Endometrium (tissue), 2 donors: ENCODE results near the gene SYN1.
"Not testable (repeated sequence)": the region's sequence is repeated elsewhere in the genome, so short reads cannot be mapped to it uniquely, and the experiment has no call there.

Experiments used
- FAIRE-seq: peaks from 2 replicates; lab custom pipeline; 2012; peaks lifted over from hg19 to GRCh38; lab: Jason Lieb, UNC
- donor health status: control.
- donor health status: control.

Gene SYN1

GRCh38 chrX:47619486-47620302 lies at the start of gene SYN1:
SYN1 (minus strand) TSS chrX:47619857; CDS start chrX:47619728, 129 bp downstream.
- no peak for FAIRE-seq

GRCh38 chrX:47665797-47666196 lies 46.1 kb upstream of the SYN1 start:
- not testable (repeated sequence) for FAIRE-seq

- FAIRE-seq, result no peak
Observed at GRCh38 chrX:47664737-47665136, 45.1 kb upstream of the SYN1 start.

GRCh38 chrX:47662144-47662657 lies 42.5 kb upstream of the SYN1 start:
- no peak for FAIRE-seq

GRCh38 chrX:47661539-47661938 lies 41.9 kb upstream of the SYN1 start:
- no peak for FAIRE-seq

GRCh38 chrX:47659421-47659726 lies 39.7 kb upstream of the SYN1 start:
- FAIRE-seq, result no peak

- FAIRE-seq, result peak; percentile 41
Observed at GRCh38 chrX:47658684-47659420, 39.2 kb upstream of the SYN1 start, which contains the start of gene UXT. UXT (minus strand) TSS chrX:47659180; CDS start chrX:47658927, 253 bp downstream.

GRCh38 chrX:47658301-47658683 lies 38.6 kb upstream of the SYN1 start:
- FAIRE-seq, result no peak

- no peak for FAIRE-seq
Observed at GRCh38 chrX:47651043-47651905, 31.6 kb upstream of the SYN1 start.

GRCh38 chrX:47650164-47651042 lies 30.7 kb upstream of the SYN1 start, which contains the start of gene ELK1:
ELK1 (minus strand) TSS chrX:47650563; CDS start chrX:47641441, 9,122 bp downstream.
- peak; percentile 86 for FAIRE-seq

- FAIRE-seq, result no peak
Observed at GRCh38 chrX:47649781-47650163, 30.1 kb upstream of the SYN1 start.

- FAIRE-seq, result no peak
Observed at GRCh38 chrX:47649271-47649670, 29.6 kb upstream of the SYN1 start.

GRCh38 chrX:47648376-47648775 lies 28.7 kb upstream of the SYN1 start:
- FAIRE-seq, result no peak

GRCh38 chrX:47646636-47647035 lies 27.0 kb upstream of the SYN1 start:
- FAIRE-seq, result no peak

- no peak for FAIRE-seq
Observed at GRCh38 chrX:47645530-47645929, 25.9 kb upstream of the SYN1 start.

GRCh38 chrX:47644557-47645091 lies 25.0 kb upstream of the SYN1 start:
- no peak for FAIRE-seq

- FAIRE-seq, result no peak
Observed at GRCh38 chrX:47643926-47644325, 24.3 kb upstream of the SYN1 start.

- FAIRE-seq, result no peak
Observed at GRCh38 chrX:47638816-47639215, 19.2 kb upstream of the SYN1 start.

GRCh38 chrX:47637546-47638195 lies 18.0 kb upstream of the SYN1 start:
- FAIRE-seq, result no peak

GRCh38 chrX:47634871-47635575 lies 15.4 kb upstream of the SYN1 start:
- no peak for FAIRE-seq
